ENCODE data around the gene PARD3B. TPM values are rescaled to one million over a fixed set of nuclear protein-coding genes. Genes with fewer than 3 reads are reported as not detected.

The PARD3B gene
- total RNA-seq, 2 donors from 2014 or later: 15.0 to 17.8 TPM

GRCh38 chr2:205543262-205543843 lies 998.1 kb downstream of the PARD3B start:
- Histone ChIP-seq H3K9me3 (no peaks in the 10 kb centered on the region), H3K4me1 (no peaks in the 10 kb centered on the region), H3K27ac (no peak overlapping the region), H3K36me3 (replicated peaks in 1 of 2; ENCODE audit: insufficient read depth in 1 of 2, low read depth in 2 of 2) (no peaks in the 10 kb centered on the region), H3K27me3 (no peaks in the 10 kb centered on the region), H3K4me3 (no peak overlapping the region)
- WGBS, 2 donors: 80 to 85% methylated on average over 5 of the region's 5 CpGs
- ATAC-seq: no peak
- intact Hi-C loops (cut with DNase I): no loop called here
- no peak for TF ChIP-seq POLR2A (IDR thresholded peaks at IDR 0.05)
- TF ChIP-seq, protein P1, sequence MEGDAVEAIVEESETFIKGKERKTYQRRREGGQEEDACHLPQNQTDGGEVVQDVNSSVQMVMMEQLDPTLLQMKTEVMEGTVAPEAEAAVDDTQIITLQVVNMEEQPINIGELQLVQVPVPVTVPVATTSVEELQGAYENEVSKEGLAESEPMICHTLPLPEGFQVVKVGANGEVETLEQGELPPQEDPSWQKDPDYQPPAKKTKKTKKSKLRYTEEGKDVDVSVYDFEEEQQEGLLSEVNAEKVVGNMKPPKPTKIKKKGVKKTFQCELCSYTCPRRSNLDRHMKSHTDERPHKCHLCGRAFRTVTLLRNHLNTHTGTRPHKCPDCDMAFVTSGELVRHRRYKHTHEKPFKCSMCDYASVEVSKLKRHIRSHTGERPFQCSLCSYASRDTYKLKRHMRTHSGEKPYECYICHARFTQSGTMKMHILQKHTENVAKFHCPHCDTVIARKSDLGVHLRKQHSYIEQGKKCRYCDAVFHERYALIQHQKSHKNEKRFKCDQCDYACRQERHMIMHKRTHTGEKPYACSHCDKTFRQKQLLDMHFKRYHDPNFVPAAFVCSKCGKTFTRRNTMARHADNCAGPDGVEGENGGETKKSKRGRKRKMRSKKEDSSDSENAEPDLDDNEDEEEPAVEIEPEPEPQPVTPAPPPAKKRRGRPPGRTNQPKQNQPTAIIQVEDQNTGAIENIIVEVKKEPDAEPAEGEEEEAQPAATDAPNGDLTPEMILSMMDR (IDR thresholded peaks at IDR 0.05): no peak
- DNase-seq: no peak

GRCh38 chr2:205543937-205544702 lies 998.8 kb downstream of the PARD3B start:
- no peak for DNase-seq
- intact Hi-C loops (cut with DNase I): no loop called here

GRCh38 chr2:205545971-205546816 lies 1000.9 kb downstream of the PARD3B start:
- H3K36me3 ChIP-seq (replicated peaks in 1 of 2; ENCODE audit: insufficient read depth in 1 of 2, low read depth in 2 of 2): no peaks in the 10 kb centered on the region
- H3K4me3 ChIP-seq: no peak overlapping the region
- no peak for TF ChIP-seq POLR2A (IDR thresholded peaks at IDR 0.05)
- TF ChIP-seq, protein P1 (IDR thresholded peaks at IDR 0.05): no peak
- H3K9me3 ChIP-seq: no peaks in the 10 kb centered on the region
- no peak overlapping the region for H3K27ac ChIP-seq
- no peak for ATAC-seq
- no peaks in the 10 kb centered on the region for H3K27me3 ChIP-seq
- intact Hi-C loops (cut with DNase I): no loop called here
- no peak for DNase-seq
- 73 to 84% methylated on average over 7 of the region's 7 CpGs for WGBS, 2 donors
- H3K4me1 ChIP-seq: no peaks in the 10 kb centered on the region

More at GRCh38 chr2:205543937-205544702, 998.8 kb downstream of the PARD3B start:
- H3K27ac ChIP-seq: no peak overlapping the region
- ATAC-seq: no peak
- H3K36me3 ChIP-seq (replicated peaks in 1 of 2; ENCODE audit: insufficient read depth in 1 of 2, low read depth in 2 of 2): no peaks in the 10 kb centered on the region
- H3K9me3 ChIP-seq: no peaks in the 10 kb centered on the region
- TF ChIP-seq, protein P1 (IDR thresholded peaks at IDR 0.05): no peak
- no peak for TF ChIP-seq POLR2A (IDR thresholded peaks at IDR 0.05)
- H3K4me1 ChIP-seq: no peaks in the 10 kb centered on the region
- no peak overlapping the region for H3K4me3 ChIP-seq
- WGBS, 2 donors: 47 to 61% methylated on average over 2 of the region's 2 CpGs
- no peaks in the 10 kb centered on the region for H3K27me3 ChIP-seq

GRCh38 chr2:205555566-205556230 lies 1010.4 kb downstream of the PARD3B start:
- H3K36me3 ChIP-seq (replicated peaks in 1 of 2; ENCODE audit: insufficient read depth in 1 of 2, low read depth in 2 of 2): no peaks in the 10 kb centered on the region
- ATAC-seq (no peak), DNase-seq (no peak)
- 90 to 91% methylated on average over 10 of the region's 10 CpGs for WGBS, 2 donors
- H3K4me1 ChIP-seq: no peaks in the 10 kb centered on the region
- intact Hi-C loops (cut with DNase I): no loop called here
- no peaks in the 10 kb centered on the region for H3K9me3 ChIP-seq
- no peak for TF ChIP-seq POLR2A (IDR thresholded peaks at IDR 0.05)
- TF ChIP-seq, protein P1 (IDR thresholded peaks at IDR 0.05): no peak
- no peak overlapping the region for H3K4me3 ChIP-seq
- H3K27ac ChIP-seq: no peak overlapping the region
- H3K27me3 ChIP-seq: no peaks in the 10 kb centered on the region
